Measurements from ENCODE around the gene FKBP7.
"Not testable (repeated sequence)": the region's sequence is repeated elsewhere in the genome, so short reads cannot be mapped to it uniquely, and the experiment has no call there.

The FKBP7 gene

GRCh38 chr2:178478439-178479274, at the start of gene FKBP7:
Gene FKBP7, minus strand, starts transcription at chr2:178478600. Its CDS starts 101 bp downstream, at chr2:178478499.
- peak; percentile 74 for DNase-seq (ENCODE audit: low read depth)

DNA sequence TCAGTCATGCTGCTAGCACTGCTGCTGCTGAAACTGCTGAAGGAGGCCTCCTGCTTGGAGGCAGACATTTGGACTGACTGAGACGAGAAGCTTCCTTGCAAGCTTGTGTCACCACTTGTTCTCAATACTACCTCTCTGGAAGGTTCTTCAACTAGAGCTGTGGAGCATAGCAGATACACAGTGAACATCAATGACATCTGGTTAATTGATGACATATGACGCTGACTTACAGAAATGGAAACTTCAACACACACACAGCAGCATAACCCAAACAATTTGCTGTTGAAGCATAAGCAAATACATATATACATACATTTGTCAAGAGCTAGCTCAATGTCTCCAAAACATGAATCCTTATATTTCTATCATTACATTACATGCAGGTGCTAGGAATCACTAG, 49.2 kb upstream of the FKBP7 start:
- no peak for DNase-seq (ENCODE audit: low read depth)

- DNase-seq (ENCODE audit: low read depth), result no peak
These were observed 47.9 kb upstream of the FKBP7 start for GRCh38 chr2:178526256-178526655.

DNA sequence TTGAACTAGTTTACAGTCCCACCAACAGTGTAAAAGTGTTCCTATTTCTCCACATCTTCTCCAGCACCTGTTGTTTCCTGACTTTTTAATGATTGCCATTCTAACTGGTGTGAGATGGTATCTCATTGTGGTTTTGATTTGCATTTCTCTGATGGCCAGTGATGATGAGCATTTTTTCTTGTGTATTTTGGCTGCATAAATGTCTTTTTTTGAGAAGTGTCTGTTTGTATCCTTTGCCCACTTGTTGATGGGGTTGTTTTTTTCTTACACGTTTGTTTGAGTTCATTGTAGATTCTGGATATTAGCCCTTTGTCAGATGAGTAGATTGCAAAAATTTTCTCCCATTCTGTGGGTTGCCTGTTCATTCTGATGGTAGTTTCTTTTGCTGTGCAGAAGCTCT, 47.1 kb upstream of the FKBP7 start:
- DNase-seq (ENCODE audit: low read depth), result not testable (repeated sequence)

- not testable (repeated sequence) for DNase-seq (ENCODE audit: low read depth)
These were observed 46.6 kb upstream of the FKBP7 start for GRCh38 chr2:178525010-178525409.

DNA sequence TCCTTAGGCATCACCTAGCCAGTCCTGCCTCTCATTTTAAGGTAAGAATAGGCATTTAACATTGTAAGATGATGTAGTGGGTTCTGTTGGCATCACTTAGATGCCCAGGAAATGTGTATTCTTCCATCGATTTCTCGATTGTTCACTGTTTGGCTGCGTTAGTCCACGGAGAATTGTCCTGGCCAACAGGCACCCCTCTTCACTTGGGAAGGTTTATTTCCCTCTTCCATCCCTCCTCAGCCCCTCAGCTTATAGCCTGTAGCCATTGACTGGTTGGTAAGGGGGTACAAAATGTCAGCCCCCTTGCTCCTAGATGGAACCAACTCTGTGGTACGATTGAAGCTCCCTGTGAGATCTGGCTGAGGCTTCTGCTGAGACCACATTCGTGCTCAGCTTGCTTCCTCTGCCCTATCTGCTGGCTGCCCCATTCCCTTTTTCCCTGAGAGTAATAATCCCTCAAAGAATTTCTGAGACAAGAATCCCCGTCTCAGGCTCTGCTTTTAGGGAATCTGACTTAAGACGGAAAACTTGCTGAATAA, 45.3 kb upstream of the FKBP7 start:
- no peak for DNase-seq (ENCODE audit: low read depth)

DNA sequence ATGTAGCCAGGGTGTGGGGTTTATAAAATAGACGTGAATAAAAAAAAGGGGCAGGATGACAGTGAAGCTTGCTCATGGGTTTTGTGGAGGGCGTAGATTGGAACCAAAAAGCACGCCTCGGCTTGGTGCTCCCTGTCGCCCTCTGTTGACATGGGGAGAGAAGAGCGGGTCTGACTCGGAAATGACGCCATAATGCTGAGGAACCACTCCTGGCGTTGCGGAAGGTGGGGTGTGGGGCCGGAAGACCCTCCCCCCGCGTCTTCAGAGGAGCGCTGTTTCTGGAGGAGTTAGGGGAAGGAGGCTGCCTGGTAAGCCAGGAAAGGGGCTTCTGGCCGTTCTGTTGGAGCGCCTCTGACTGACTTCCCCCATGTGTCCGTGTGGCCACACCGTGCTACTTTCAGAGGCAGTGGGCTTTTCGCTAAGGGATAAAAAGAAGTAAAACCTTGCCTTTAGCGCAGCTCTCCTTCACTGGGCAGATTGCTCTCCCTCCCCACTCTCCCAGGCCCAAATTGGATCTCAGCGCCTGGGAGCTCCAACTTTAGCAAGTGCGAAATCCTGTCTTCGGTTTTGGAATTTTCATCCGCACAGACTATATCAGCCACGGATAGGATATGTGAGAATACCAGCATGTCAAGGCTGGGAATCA, 44.7 kb upstream of the FKBP7 start:
- DNase-seq (ENCODE audit: low read depth), result peak; percentile 81

DNA sequence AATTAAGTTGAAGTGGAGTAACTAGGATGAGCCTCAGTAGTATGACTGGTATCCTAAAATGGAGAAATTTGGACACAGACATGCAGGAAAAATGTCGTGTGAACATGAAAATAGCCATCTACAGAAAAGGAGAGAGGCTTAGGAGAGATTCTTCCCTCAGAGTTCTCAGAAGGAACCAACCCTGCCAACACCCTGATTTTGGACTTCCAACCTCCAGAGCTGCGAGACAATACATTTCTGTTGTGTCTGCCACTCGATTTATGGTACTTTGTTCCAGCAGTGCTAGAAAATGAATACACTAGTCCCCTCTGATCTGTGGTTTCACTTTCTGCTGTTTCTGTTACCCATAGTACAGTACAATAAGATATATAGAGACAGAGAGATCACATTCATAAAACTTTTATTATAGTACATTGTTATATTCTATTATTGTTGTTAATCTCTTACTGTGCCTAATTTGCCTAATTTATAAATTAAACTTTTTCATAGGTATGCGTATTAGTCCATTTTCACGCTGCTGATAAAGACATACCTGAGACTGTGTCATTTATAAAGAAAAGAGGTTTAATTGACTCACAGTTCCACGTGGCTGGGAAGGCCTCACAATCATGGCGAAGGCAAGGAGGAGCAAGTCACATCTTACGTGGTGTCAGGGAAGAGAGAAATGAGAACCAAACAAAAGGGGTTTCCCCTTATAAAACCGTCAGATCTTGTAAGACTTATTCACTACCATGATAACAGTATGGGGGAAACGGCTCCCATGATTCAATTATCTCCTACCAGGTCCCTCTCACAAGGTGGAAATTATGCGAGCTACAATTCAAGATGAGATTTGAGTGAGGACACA, 43.1 kb upstream of the FKBP7 start:
- no peak for DNase-seq (ENCODE audit: low read depth)

DNA sequence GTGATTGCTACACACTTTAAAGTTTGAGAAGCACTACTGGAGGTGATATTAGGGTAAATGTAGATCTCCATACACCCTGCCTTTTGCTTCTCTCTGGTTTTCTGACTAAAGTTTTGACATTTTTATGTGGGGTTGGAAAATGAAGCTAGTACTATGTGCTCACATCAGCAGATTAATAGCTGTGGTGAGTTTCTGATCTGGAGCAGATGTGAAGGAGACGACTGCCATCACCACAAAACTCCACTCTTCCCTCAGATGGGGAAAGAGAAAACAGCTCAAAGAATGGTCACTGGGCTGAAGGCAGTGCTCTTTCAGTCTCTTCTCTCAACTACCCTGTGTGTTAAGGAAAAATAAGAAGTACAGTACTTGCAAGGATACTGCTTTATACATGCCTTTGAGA, 39.1 kb upstream of the FKBP7 start:
- no peak for DNase-seq (ENCODE audit: low read depth)

DNA sequence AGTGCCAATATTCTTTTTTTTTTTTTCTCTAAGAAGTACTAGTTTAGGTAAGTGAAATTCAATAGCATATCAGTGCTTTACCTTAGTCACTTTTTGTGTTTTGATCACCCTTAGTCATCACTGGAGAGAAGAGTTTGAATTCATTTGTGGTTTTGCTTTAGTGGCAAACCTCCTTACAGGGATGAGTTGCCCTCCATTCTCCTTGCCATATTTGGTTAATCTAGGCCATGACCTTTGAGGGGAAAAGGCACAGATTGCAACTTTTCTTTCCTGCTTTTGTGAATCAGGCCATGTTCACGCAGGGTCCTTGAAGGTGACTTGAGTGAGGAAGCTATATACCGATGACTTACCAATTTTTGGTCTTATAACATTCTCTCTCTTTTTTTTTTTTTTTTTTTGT, 36.3 kb upstream of the FKBP7 start:
- DNase-seq (ENCODE audit: low read depth), result peak; percentile 70

- DNase-seq (ENCODE audit: low read depth), result peak; percentile 57
These were observed 35.5 kb upstream of the FKBP7 start for GRCh38 chr2:178513876-178514275.

- DNase-seq (ENCODE audit: low read depth), result peak; percentile 37
These were observed 34.1 kb upstream of the FKBP7 start for GRCh38 chr2:178512484-178512883.

GRCh38 chr2:178510384-178510783, 32.0 kb upstream of the FKBP7 start:
- DNase-seq (ENCODE audit: low read depth), result no peak

DNA sequence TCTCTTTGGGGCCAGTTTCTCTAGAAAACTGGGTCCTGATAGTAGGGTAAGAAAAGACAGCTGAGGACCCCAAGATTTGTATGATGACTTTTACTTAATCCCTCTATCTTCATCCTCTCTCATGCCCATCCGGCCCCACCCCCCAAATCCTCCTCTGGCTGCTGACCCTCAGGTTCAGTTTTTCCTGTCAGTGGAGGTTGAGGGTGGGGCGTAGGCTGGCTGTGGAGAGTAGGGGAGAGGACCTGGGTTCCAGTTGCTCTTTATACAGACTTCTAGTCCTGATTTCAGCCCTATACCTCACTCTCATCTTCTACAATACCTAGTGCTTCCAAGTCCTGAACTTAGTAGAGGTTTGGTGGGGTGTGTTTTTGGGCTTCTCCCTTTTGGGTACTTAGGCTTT, 30.2 kb upstream of the FKBP7 start:
- DNase-seq (ENCODE audit: low read depth), result no peak

DNA sequence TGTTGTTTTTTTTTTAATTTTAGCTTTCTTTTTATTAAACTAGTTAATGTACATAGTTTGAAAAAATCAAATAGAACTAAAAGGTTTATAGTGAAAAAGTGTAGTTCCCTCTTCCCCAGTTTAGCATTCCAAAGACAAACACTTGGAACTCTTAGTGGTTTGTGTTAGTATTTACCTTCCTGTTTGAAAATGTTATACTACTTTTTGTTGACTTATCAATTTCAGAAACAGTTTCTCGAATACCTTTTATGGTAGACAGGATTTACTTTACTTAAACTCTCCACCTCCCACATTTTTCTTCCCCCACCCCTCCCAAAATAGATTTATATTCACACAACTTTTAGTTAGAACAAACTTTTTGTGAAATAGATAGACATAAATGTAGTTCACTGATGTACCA, 28.5 kb upstream of the FKBP7 start:
- no peak for DNase-seq (ENCODE audit: low read depth)

GRCh38 chr2:178506524-178506923, 28.1 kb upstream of the FKBP7 start:
- DNase-seq (ENCODE audit: low read depth), result no peak

GRCh38 chr2:178506101-178506500, 27.7 kb upstream of the FKBP7 start:
- DNase-seq (ENCODE audit: low read depth), result peak; percentile 19

- DNase-seq (ENCODE audit: low read depth), result no peak
These were observed 24.4 kb upstream of the FKBP7 start for GRCh38 chr2:178502751-178503150.

DNA sequence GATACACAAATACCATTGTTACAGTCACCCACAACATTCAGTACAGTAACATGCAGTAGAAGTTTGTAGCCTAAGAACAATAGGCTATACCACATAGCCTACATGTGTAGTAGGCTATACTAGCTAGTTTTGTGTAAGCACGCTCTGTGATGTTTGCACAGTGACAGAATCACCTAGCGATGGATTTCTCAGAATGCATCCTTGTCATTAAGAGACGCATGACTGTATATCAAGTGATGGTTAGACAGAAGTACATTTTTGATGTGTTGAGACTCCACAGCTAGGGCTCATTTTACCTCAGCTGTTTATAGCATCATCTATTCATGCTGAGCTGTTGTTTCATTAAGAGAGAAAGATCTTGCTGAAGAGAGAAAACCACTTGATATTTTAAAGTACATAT, 21.2 kb upstream of the FKBP7 start:
- DNase-seq (ENCODE audit: low read depth), result no peak

DNA sequence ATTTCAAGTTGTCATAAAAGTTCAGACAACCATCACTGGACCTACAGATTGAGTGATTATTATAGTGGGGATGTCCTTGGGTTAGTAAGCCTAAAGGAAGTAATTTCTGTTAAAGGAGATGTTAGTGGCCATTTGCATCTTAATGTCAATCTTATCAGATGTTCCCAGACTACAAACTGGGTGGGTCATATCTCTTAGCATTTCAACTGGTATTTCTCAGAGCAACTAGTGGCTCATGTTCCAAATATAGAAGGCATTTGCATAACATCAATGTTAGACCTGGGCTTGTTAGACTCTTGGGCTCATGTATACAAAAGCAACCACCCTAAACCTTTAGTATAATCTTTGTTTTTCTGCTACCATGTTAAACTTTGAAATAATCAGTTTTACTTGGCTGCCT, 19.7 kb upstream of the FKBP7 start:
- no peak for DNase-seq (ENCODE audit: low read depth)

- DNase-seq (ENCODE audit: low read depth), result no peak
These were observed 17.6 kb upstream of the FKBP7 start for GRCh38 chr2:178496049-178496448.

DNA sequence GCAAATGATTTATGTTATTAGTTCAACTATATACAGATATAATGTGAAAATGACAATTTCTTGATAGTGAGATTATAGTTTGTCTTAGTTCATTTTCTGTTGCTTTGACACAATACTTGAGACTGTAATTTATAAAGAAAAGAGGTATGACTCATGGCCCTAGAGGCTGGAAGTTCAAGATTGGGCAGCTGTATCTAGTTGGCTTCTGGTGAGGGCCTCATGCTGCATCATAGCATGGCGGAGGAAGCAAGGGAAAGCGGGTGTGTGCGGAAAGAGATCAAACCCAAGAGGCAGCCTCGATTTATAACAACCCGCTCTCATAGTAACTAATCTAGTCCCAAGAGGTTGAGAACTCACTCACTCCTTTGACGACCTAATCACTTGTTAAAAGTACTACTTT, 13.2 kb upstream of the FKBP7 start:
- no peak for DNase-seq (ENCODE audit: low read depth)
